ENCODE results near the gene FER1L5.

The FER1L5 gene

GRCh38 chr2:96622544-96622943 is 20.0 kb upstream of the FER1L5 start:
- no peak for TF ChIP-seq CTCF (IDR thresholded peaks at IDR 0.05; ENCODE audit: low read depth, low read length)
- no peak overlapping the region for H3K4me3 ChIP-seq (ENCODE audit: low read depth, low read length)

- no peak for TF ChIP-seq CTCF (IDR thresholded peaks at IDR 0.05; ENCODE audit: low read depth, low read length)
- no peak overlapping the region for H3K4me3 ChIP-seq (ENCODE audit: low read depth, low read length)
Measured at GRCh38 chr2:96623116-96623515, 19.4 kb upstream of the FER1L5 start.

- no peak overlapping the region for H3K4me3 ChIP-seq (ENCODE audit: low read depth, low read length)
- no peak for TF ChIP-seq CTCF (IDR thresholded peaks at IDR 0.05; ENCODE audit: low read depth, low read length)
Measured at GRCh38 chr2:96625571-96626552, 16.7 kb upstream of the FER1L5 start.

GRCh38 chr2:96626553-96626942 is 16.0 kb upstream of the FER1L5 start:
- no peak for TF ChIP-seq CTCF (IDR thresholded peaks at IDR 0.05; ENCODE audit: low read depth, low read length)
- H3K4me3 ChIP-seq (ENCODE audit: low read depth, low read length): no peak overlapping the region

- no peak for TF ChIP-seq CTCF (IDR thresholded peaks at IDR 0.05; ENCODE audit: low read depth, low read length)
- H3K4me3 ChIP-seq (ENCODE audit: low read depth, low read length): no peak overlapping the region
Measured at GRCh38 chr2:96631804-96632435, 10.6 kb upstream of the FER1L5 start.

GRCh38 chr2:96633641-96634040 is 8.9 kb upstream of the FER1L5 start:
- no peak for TF ChIP-seq CTCF (IDR thresholded peaks at IDR 0.05; ENCODE audit: low read depth, low read length)
- H3K4me3 ChIP-seq (ENCODE audit: low read depth, low read length): no peak overlapping the region

Measured in WI38 (cell line).